GM21528 (cell line): ENCODE measurements around the gene OSBPL8.

Experiments used
- ATAC-seq: cut with Tn5 transposase; IDR thresholded peaks from one replicate; pipeline ENCODE4 v1.9.1; 2021; ENCODE audit warnings: mild to moderate bottlenecking, moderate library complexity; ENCODE audit not compliant: unreplicated experiment, low FRiP score

OSBPL8 gene

GRCh38 chr12:76432733-76433132 lies 126.8 kb downstream of the OSBPL8 start:
- ATAC-seq = no peak

- no peak for ATAC-seq
Measured at GRCh38 chr12:76428117-76428516, 131.5 kb downstream of the OSBPL8 start.

GRCh38 chr12:76426160-76426559 lies 133.4 kb downstream of the OSBPL8 start:
- ATAC-seq = no peak

GRCh38 chr12:76424941-76425340 lies 134.6 kb downstream of the OSBPL8 start:
- no peak for ATAC-seq

- no peak for ATAC-seq
Measured at GRCh38 chr12:76422543-76423438, 136.8 kb downstream of the OSBPL8 start.

GRCh38 chr12:76422154-76422542 lies 137.4 kb downstream of the OSBPL8 start:
- ATAC-seq = no peak

GRCh38 chr12:76421046-76421445 lies 138.5 kb downstream of the OSBPL8 start:
- ATAC-seq = no peak

- ATAC-seq = no peak
Measured at GRCh38 chr12:76420222-76420621, 139.3 kb downstream of the OSBPL8 start.

- no peak for ATAC-seq
Measured at GRCh38 chr12:76417116-76417515, 142.5 kb downstream of the OSBPL8 start.

- ATAC-seq = no peak
Measured at GRCh38 chr12:76413121-76413520, 146.4 kb downstream of the OSBPL8 start.

GRCh38 chr12:76410781-76411180 lies 148.8 kb downstream of the OSBPL8 start:
- ATAC-seq = no peak

GRCh38 chr12:76410371-76410770 lies 149.2 kb downstream of the OSBPL8 start:
- ATAC-seq = no peak

GRCh38 chr12:76409074-76409473 lies 150.5 kb downstream of the OSBPL8 start:
- no peak for ATAC-seq

GRCh38 chr12:76407710-76408109 lies 151.9 kb downstream of the OSBPL8 start:
- ATAC-seq = no peak

GRCh38 chr12:76402259-76402658 lies 157.3 kb downstream of the OSBPL8 start:
- no peak for ATAC-seq

GRCh38 chr12:76400136-76400535 lies 159.4 kb downstream of the OSBPL8 start:
- ATAC-seq = no peak

GRCh38 chr12:76399040-76399439 lies 160.5 kb downstream of the OSBPL8 start:
- ATAC-seq = no peak

- no peak for ATAC-seq
Measured at GRCh38 chr12:76398106-76398505, 161.5 kb downstream of the OSBPL8 start.

GRCh38 chr12:76391461-76391860 lies 168.1 kb downstream of the OSBPL8 start:
- ATAC-seq = no peak

- no peak for ATAC-seq
Measured at GRCh38 chr12:76387614-76388013, 172.0 kb downstream of the OSBPL8 start.

- no peak for ATAC-seq
Measured at GRCh38 chr12:76384560-76384959, 175.0 kb downstream of the OSBPL8 start.

- ATAC-seq = no peak
Measured at GRCh38 chr12:76383988-76384387, 175.6 kb downstream of the OSBPL8 start.
